Measurements from ENCODE around the gene MACROH2A1.

The MACROH2A1 gene

GRCh38 chr5:135310328-135310989 is 88.6 kb downstream of the MACROH2A1 start:
- no peak for DNase-seq

GRCh38 chr5:135309391-135310327 is 89.4 kb downstream of the MACROH2A1 start:
- DNase-seq, result no peak

GRCh38 chr5:135308752-135309151 is 90.3 kb downstream of the MACROH2A1 start:
- DNase-seq, result no peak

- DNase-seq, result no peak
Measured at GRCh38 chr5:135308245-135308644, 90.8 kb downstream of the MACROH2A1 start.

DNA sequence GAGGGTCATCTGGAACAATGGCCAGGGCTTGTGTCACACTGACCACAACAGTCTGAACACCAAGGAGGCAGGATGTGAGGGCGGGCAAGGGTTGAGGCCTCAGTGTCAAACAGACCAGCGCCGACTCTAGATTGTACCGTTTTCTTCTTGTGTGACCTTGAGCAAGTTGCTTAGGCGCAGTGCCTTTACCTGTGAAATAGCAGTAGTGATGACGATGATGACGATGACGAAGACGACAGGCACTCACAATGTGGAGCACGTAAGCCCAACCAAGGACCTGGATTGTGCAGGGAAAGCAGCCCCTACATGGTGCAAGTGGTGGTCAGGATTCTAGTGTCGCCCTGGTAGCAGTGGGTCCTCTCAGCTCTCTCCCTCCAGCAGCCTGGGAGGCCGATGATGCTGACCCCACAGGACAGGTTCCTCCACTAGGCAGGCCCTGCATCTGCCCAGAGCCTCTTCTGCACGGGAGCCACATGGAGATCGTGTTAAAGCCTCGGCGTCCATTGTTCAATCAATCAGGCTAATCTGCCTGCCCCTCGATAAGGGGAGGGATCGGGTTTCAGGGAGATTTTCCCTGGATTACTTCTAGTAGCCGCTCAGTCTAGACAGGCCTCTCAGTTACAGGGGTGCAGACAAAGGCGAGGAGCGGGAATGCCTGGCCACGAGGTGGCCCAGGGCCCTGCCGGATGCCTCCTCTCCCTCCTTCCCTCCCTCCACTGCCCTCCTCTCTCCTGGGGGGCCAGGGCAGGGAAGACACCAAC is 91.7 kb downstream of the MACROH2A1 start:
- DNase-seq, result no peak

DNA sequence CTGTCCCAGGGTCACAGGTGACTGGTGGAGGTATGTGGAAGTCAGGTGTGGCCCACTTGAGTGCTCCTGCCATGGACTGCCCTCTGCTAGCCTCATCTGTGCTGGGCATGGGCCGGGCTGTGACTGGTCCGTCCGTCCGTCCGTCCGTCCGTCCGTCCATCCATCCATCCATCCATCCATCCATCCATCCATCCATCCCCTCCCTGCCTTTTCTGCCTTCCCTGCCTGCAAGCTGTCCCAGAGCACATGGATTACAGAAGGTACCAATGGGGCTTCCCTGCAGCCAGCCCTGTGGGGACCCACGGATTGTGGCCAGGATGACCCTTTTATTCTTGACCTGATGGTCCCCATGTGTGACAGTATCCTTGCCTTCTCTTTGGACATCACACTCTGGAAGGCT is 92.5 kb downstream of the MACROH2A1 start:
- DNase-seq, result no peak

- no peak for DNase-seq
Measured at GRCh38 chr5:135304352-135305221, 94.4 kb downstream of the MACROH2A1 start.

GRCh38 chr5:135303582-135304173 is 95.4 kb downstream of the MACROH2A1 start:
- DNase-seq, result no peak

GRCh38 chr5:135296900-135297816 is 101.9 kb downstream of the MACROH2A1 start:
- no peak for DNase-seq

GRCh38 chr5:135295852-135296251 is 103.2 kb downstream of the MACROH2A1 start:
- DNase-seq, result no peak

- no peak for DNase-seq
Measured at GRCh38 chr5:135294793-135295192, 104.2 kb downstream of the MACROH2A1 start.

- DNase-seq, result no peak
Measured at GRCh38 chr5:135289651-135290050, 109.4 kb downstream of the MACROH2A1 start.

- no peak for DNase-seq
Measured at GRCh38 chr5:135287551-135287950, 111.5 kb downstream of the MACROH2A1 start.
